DND-41 (cell line): Measurements from ENCODE around the gene RTN4RL1.

Source experiments
- ATAC-seq: fragments of 200-7000 bp; cut with Tn5 transposase; 3 replicates; pipeline ENCODE4 v1.9.1; 2021; ENCODE audit warnings: low read depth; ENCODE audit not compliant: insufficient read depth
- DNase-seq: peaks from one replicate; pipeline ENCODE4 v3.0.0-alpha.2; 2020
- H2AFZ ChIP-seq: 2 replicates; pipeline ENCODE4 v1.6.0; 2012; ENCODE audit warnings: low read depth, low read length
- H3K27ac ChIP-seq: 2 replicates; pipeline ENCODE4 v1.5.1; 2012; ENCODE audit warnings: low read length, inconsistent platforms
- H3K27me3 ChIP-seq: fragments of 200-600 bp; sonication (generic); 2 replicates; pipeline ENCODE4 v1.6.0; 2012; ENCODE audit warnings: low read length, mild to moderate bottlenecking, inconsistent platforms; ENCODE audit not compliant: insufficient read depth, poor library complexity
- H3K36me3 ChIP-seq: 2 replicates; pipeline ENCODE4 v1.5.1; 2012; ENCODE audit warnings: low read length, inconsistent platforms; ENCODE audit not compliant: insufficient read depth
- H3K4me1 ChIP-seq: 2 replicates; pipeline ENCODE4 v1.5.1; 2012; ENCODE audit warnings: mild to moderate bottlenecking, low read length; ENCODE audit not compliant: insufficient read depth
- H3K4me2 ChIP-seq: 2 replicates; pipeline ENCODE4 v1.6.0; 2012; ENCODE audit warnings: mild to moderate bottlenecking, moderate library complexity, low read length, inconsistent platforms; ENCODE audit not compliant: insufficient read depth
- H3K4me3 ChIP-seq, 2 experiments: fragments of 200-600 bp in 1 of 2; shearing (Covaris generic) in 1 of 2; 2 replicates each; pipeline ENCODE4 v1.5.1; 2012 to 2016; ENCODE audit warnings: inconsistent platforms in 2 of 2, low read length in 2 of 2, mild to moderate bottlenecking in 2 of 2, low read depth in 1 of 2, moderate library complexity in 1 of 2
- H3K79me2 ChIP-seq: 2 replicates; pipeline ENCODE4 v1.6.0; 2012; ENCODE audit warnings: low read length, inconsistent platforms; ENCODE audit not compliant: insufficient read depth
- H3K9ac ChIP-seq: 2 replicates; pipeline ENCODE4 v1.6.0; 2012; ENCODE audit warnings: low read depth, mild to moderate bottlenecking, inconsistent platforms, low read length, moderate library complexity
- H3K9me3 ChIP-seq: 2 replicates; pipeline ENCODE4 v1.5.1; 2012; ENCODE audit warnings: low read length, moderate library complexity, mild to moderate bottlenecking, inconsistent platforms; ENCODE audit not compliant: insufficient read depth, severe bottlenecking
- H4K20me1 ChIP-seq: 2 replicates; pipeline ENCODE4 v1.6.0; 2012; ENCODE audit warnings: low read length; ENCODE audit not compliant: insufficient read depth
- CTCF ChIP-seq: IDR thresholded peaks from 2 replicates; pipeline ENCODE4 v1.5.1; 2012; ENCODE audit warnings: borderline replicate concordance, low read length, moderate library complexity, mild to moderate bottlenecking; ENCODE audit not compliant: poor library complexity, severe bottlenecking; ENCODE audit errors: extremely low read depth
- EZH2 ChIP-seq: IDR thresholded peaks from 3 replicates; pipeline ENCODE4 v1.6.1; 2012; ENCODE audit warnings: borderline replicate concordance, low read depth, mild to moderate bottlenecking, moderate library complexity, low read length, inconsistent platforms; ENCODE audit not compliant: severe bottlenecking

The RTN4RL1 gene

GRCh38 chr17:1937461-1937860 lies 87.7 kb downstream of the RTN4RL1 start:
- ATAC-seq (no peak), DNase-seq (no peak)
- Histone ChIP-seq H3K9me3 (no peaks in the 10 kb centered on the region), H3K4me1 (no peaks in the 10 kb centered on the region), H3K27me3 (no peaks in the 10 kb centered on the region), H4K20me1 (no peaks in the 10 kb centered on the region; the same call in none of the 2 replicates), H3K27ac (no peak overlapping the region), H2AFZ (no peak overlapping the region), H3K4me2 (no peak overlapping the region), H3K4me3 (no peak overlapping the region), H3K36me3 (no peaks in the 10 kb centered on the region), H3K79me2 (no peaks in the 10 kb centered on the region), H3K9ac (no peak overlapping the region)
- no peak for TF ChIP-seq EZH2
- no peak for TF ChIP-seq CTCF

GRCh38 chr17:1936766-1937165 lies 88.4 kb downstream of the RTN4RL1 start:
- DNase-seq (no peak), ATAC-seq (no peak)
- no peak overlapping the region for H3K9ac ChIP-seq
- no peak for TF ChIP-seq EZH2
- no peak for TF ChIP-seq CTCF
- H2AFZ ChIP-seq = no peak overlapping the region
- no peaks in the 10 kb centered on the region for H3K79me2 ChIP-seq
- no peak overlapping the region for H3K4me3 ChIP-seq
- H3K4me2 ChIP-seq = no peak overlapping the region
- H3K9me3 ChIP-seq = no peaks in the 10 kb centered on the region
- no peaks in the 10 kb centered on the region; the same call in none of the 2 replicates for H4K20me1 ChIP-seq
- no peak overlapping the region for H3K27ac ChIP-seq
- H3K4me1 ChIP-seq = no peaks in the 10 kb centered on the region
- no peaks in the 10 kb centered on the region for H3K27me3 ChIP-seq
- no peaks in the 10 kb centered on the region for H3K36me3 ChIP-seq

GRCh38 chr17:1934901-1935300 lies 90.2 kb downstream of the RTN4RL1 start:
- Histone ChIP-seq H3K4me2 (no peak overlapping the region), H3K4me3 (no peak overlapping the region), H3K27me3 (no peaks in the 10 kb centered on the region), H3K9me3 (no peaks in the 10 kb centered on the region), H2AFZ (no peak overlapping the region), H3K27ac (no peak overlapping the region), H3K4me1 (no peaks in the 10 kb centered on the region), H4K20me1 (no peaks in the 10 kb centered on the region; the same call in 1 of the 2 replicates), H3K79me2 (no peaks in the 10 kb centered on the region), H3K9ac (no peak overlapping the region), H3K36me3 (no peaks in the 10 kb centered on the region)
- no peak for DNase-seq
- no peak for ATAC-seq
- TF ChIP-seq CTCF = no peak
- TF ChIP-seq EZH2 = no peak
